Sigmoid colon (tissue), 4 donors: ENCODE measurements around the gene MRPL49.

Source experiments
- CTCF ChIP-seq, 4 experiments: fragments of 450-650 bp in 3 of 4; fragments of 200-600 bp in 1 of 4; IDR thresholded peaks; one replicate each; pipeline ENCODE4 v1.5.1; 2016 to 2019; ENCODE audit warnings: antibody characterized with exemption in 4 of 4, mild to moderate bottlenecking in 3 of 4, moderate library complexity in 2 of 4
- EP300 ChIP-seq, 4 donors: sonication (generic); formaldehyde crosslinking; IDR thresholded peaks; one replicate each; pipeline ENCODE4 v1.6.1; 2017; ENCODE audit warnings: antibody characterized with exemption in 4 of 4
- POLR2A ChIP-seq, 2 donors: fragments of 450-650 bp; IDR thresholded peaks; one replicate each; pipeline ENCODE4 v1.6.1; 2016; ENCODE audit warnings: antibody characterized with exemption in 2 of 2, mild to moderate bottlenecking in 2 of 2, moderate library complexity in 2 of 2
- POLR2AphosphoS5 ChIP-seq, 4 donors: sonication (generic); formaldehyde crosslinking; IDR thresholded peaks; one replicate each; pipeline ENCODE4 v1.6.1; 2017; ENCODE audit warnings: antibody characterized with exemption in 4 of 4

- TF ChIP-seq CTCF (IDR thresholded peaks at IDR 0.05) (no peak), POLR2A (IDR thresholded peaks at IDR 0.05) (no peak), POLR2AphosphoS5 (IDR thresholded peaks at IDR 0.05) (no peak), EP300 (IDR thresholded peaks at IDR 0.05) (no peak)
These were observed 13.6 kb downstream of the MRPL49 start for GRCh38 chr11:65135633-65136145.
